Measurements from ENCODE around the gene ADAM10.

DNA sequence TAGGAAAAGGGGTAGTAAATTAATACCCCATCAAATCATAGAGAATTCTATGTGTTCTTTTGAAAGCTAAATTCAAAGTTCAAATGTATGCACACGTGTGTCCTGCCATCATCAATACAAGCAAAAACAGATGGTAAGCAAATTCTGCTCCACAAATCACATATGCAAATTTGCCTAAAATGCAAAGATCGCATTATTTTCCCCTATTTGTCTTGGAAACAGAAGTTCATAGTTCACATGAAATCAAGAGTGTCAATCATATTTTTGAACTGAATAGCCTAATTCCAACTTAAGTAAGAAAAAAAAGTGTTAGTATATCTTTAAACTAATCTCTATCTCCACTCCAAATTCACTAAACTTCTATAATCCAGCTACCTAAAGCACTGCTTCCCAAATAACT, 8.5 kb downstream of the ADAM10 start:
- TF ChIP-seq, protein P1, sequence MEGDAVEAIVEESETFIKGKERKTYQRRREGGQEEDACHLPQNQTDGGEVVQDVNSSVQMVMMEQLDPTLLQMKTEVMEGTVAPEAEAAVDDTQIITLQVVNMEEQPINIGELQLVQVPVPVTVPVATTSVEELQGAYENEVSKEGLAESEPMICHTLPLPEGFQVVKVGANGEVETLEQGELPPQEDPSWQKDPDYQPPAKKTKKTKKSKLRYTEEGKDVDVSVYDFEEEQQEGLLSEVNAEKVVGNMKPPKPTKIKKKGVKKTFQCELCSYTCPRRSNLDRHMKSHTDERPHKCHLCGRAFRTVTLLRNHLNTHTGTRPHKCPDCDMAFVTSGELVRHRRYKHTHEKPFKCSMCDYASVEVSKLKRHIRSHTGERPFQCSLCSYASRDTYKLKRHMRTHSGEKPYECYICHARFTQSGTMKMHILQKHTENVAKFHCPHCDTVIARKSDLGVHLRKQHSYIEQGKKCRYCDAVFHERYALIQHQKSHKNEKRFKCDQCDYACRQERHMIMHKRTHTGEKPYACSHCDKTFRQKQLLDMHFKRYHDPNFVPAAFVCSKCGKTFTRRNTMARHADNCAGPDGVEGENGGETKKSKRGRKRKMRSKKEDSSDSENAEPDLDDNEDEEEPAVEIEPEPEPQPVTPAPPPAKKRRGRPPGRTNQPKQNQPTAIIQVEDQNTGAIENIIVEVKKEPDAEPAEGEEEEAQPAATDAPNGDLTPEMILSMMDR (IDR thresholded peaks at IDR 0.05; ENCODE audit: low read length) = no peak
- TF ChIP-seq EZH2 (IDR thresholded peaks at IDR 0.05; ENCODE audit: borderline replicate concordance, low read length) = no peak

All from OCI-LY1 (cell line).